Testis (tissue), 2 donors: Measurements from ENCODE around the gene FCN3.

ENCODE experiments used
- CTCF ChIP-seq, 3 experiments: fragments of 450-650 bp in 2 of 3; fragments of 200-600 bp in 1 of 3; sonication (generic) in 1 of 3; IDR thresholded peaks; one replicate each; pipeline ENCODE4 v1.5.1; 2016 to 2019; ENCODE audit warnings: antibody characterized with exemption in 3 of 3, mild to moderate bottlenecking in 2 of 3, moderate library complexity in 1 of 3
- POLR2A ChIP-seq: fragments of 450-650 bp; IDR thresholded peaks from one replicate; pipeline ENCODE4 v1.6.1; 2017; ENCODE audit warnings: antibody characterized with exemption, mild to moderate bottlenecking, moderate library complexity

DNA sequence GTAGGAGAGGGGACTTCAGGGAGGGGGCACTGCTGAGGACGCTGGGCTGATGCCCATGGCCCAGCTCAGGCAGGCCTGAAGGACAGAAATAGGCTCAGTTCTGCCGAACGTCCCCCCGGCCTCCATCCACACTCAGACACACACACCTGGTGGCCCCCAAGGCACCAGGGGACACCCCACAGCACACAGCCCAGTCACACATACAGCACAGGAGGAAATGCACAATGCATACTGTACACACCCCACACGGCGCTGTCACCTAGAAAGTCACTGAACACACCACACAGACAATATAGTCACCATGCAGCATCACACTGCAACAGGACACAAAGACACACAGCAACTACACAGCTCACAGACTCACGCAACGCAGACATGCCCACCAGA, 32.2 kb downstream of the FCN3 start:
- TF ChIP-seq CTCF (IDR thresholded peaks at IDR 0.05) (no peak), POLR2A (no peak)
